ENCODE results near the gene SSH2.
"Not testable (repeated sequence)": the region's sequence is repeated elsewhere in the genome, so short reads cannot be mapped to it uniquely, and the experiment has no call there.

Gene SSH2

GRCh38 chr17:29732209-29732608, 197.8 kb downstream of the SSH2 start:
- no peak for FAIRE-seq

- no peak for FAIRE-seq
Observed at GRCh38 chr17:29731589-29731929, 198.5 kb downstream of the SSH2 start.

- FAIRE-seq: no peak
Observed at GRCh38 chr17:29728490-29728889, 201.5 kb downstream of the SSH2 start.

GRCh38 chr17:29726715-29727252, 203.2 kb downstream of the SSH2 start:
- FAIRE-seq: no peak

- not testable (repeated sequence) for FAIRE-seq
Observed at GRCh38 chr17:29725408-29725807, 204.6 kb downstream of the SSH2 start.

GRCh38 chr17:29723278-29724047, 206.6 kb downstream of the SSH2 start:
- no peak for FAIRE-seq

GRCh38 chr17:29722411-29723198, 207.4 kb downstream of the SSH2 start:
- no peak for FAIRE-seq

GRCh38 chr17:29720551-29720950, 209.5 kb downstream of the SSH2 start:
- no peak for FAIRE-seq

GRCh38 chr17:29719469-29719868, 210.6 kb downstream of the SSH2 start:
- FAIRE-seq: no peak

GRCh38 chr17:29718446-29719039, 211.5 kb downstream of the SSH2 start:
- FAIRE-seq: no peak

- no peak for FAIRE-seq
Observed at GRCh38 chr17:29717817-29718216, 212.2 kb downstream of the SSH2 start.

GRCh38 chr17:29716566-29716965, 213.5 kb downstream of the SSH2 start:
- no peak for FAIRE-seq

GRCh38 chr17:29715680-29716079, 214.3 kb downstream of the SSH2 start:
- FAIRE-seq: no peak

- no peak for FAIRE-seq
Observed at GRCh38 chr17:29714146-29714545, 215.9 kb downstream of the SSH2 start.

- FAIRE-seq: no peak
Observed at GRCh38 chr17:29713626-29714025, 216.4 kb downstream of the SSH2 start.

GRCh38 chr17:29711588-29712385, 218.2 kb downstream of the SSH2 start:
- no peak for FAIRE-seq

- no peak for FAIRE-seq
Observed at GRCh38 chr17:29710891-29711418, 219.1 kb downstream of the SSH2 start.

GRCh38 chr17:29710520-29710884, 219.5 kb downstream of the SSH2 start:
- no peak for FAIRE-seq

- FAIRE-seq: no peak
Observed at GRCh38 chr17:29709866-29710519, 220.0 kb downstream of the SSH2 start.

GRCh38 chr17:29707212-29707571, 222.8 kb downstream of the SSH2 start:
- FAIRE-seq: no peak

- FAIRE-seq: no peak
Observed at GRCh38 chr17:29706045-29706431, 224.0 kb downstream of the SSH2 start.

- FAIRE-seq: no peak
Observed at GRCh38 chr17:29705386-29705785, 224.6 kb downstream of the SSH2 start.

Measured in G401.6 (cell line).